GM04504 (cell line): ENCODE results near the gene PLD5.
"Not testable (repeated sequence)": the region's sequence is repeated elsewhere in the genome, so short reads cannot be mapped to it uniquely, and the experiment has no call there.

Experiments used
- DNase-seq: peaks from one replicate; pipeline ENCODE4 v3.0.0-alpha.2; 2012; ENCODE audit warnings: low read depth

The PLD5 gene

GRCh38 chr1:242058181-242058580, 466.3 kb downstream of the PLD5 start:
- not testable (repeated sequence) for DNase-seq

DNA sequence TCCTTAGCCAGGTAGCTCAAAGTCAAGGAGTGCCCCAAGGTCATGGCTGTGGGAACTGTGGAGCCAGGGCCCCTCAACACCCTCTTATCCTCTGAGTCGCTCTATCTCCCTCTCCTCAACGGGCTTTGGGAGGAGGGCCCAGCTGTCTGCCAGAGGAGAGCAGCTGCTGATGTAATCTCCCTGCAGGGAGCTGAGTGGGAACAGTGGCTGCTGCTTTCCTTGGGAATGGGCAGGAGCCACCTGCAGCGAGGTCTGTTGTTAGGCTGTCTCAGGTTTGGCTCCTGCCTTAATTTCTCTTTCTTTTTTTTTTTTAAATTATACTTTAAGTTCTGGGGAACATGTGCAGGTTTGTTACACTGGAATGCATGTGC, 466.8 kb downstream of the PLD5 start:
- DNase-seq = no peak

DNA sequence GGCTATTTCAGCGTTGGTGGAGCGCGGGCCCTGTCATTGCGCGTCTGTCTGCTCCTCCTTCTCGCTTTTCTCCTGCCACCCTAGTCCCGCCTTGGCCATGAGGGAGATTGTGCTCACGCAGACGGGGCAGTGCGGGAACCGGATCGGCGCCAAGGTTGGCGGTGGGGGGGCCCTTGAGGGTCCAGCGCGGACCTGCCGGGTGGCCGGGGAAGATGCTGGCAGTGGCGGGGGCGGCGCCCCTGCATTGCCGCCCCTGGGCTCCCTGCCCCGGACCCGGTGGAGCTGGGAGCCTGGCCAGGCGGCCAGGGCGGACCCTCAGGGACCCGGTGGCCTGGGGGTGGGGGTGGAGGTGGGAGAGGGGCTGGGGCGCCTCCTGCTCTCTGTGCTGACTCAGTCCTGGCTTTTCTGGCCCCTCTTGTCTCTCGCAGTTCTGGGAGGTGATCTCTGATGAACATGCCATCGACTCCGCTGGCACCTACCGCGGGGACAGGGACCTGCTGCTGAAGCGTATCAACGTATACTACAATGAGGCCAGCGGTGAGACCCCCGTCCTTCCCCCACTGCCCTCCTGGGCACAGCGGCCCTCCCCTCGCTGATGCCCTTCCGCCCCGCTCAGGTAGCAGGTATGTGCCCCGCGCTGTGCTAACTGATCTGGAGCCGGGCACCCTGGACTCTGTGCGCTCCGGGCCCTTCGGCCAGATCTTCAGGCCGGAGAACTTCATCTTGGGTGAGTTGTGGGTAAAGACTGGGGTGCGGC, 467.3 kb downstream of the PLD5 start:
- DNase-seq = no peak

- DNase-seq = no peak
Measured at GRCh38 chr1:242055749-242056320, 468.7 kb downstream of the PLD5 start.

DNA sequence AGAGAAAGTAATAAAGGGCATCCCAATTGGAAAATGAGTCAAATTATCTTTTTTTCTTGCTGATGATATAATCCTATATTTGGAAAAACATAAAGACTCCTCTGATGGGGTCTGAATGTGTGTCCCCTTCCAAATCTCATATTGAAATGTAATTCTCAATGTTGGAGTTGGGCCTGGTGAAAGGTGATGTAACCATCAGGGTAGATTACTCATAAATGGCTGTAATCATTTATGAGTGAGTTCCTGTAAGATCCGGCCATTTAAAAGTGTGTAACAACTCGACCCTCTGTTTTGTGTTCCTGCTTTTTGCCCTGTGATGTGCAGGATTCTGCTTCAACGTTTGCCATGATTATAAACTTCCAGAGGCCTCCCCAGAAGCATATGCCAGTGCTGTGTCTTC, 481.3 kb downstream of the PLD5 start:
- DNase-seq = no peak

DNA sequence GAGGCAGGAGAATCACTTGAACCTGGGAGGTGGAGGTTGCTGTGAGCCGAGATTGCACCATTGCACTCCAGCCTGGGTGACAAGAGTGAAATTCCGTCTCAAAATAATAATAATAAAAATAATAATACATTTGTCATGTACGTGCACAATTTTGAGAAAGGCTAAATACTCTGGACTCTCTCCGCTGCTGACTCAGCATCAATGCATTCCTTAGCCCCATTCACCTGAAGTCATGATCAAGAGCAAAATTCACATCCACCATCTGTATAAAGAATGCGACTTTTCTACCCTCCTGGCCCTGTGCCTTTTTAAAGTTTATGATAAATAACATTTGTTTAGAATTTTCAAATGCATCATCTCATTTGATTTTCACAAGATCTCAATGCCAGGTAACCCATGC, 490.1 kb downstream of the PLD5 start:
- DNase-seq = no peak

GRCh38 chr1:242033447-242033846, 491.1 kb downstream of the PLD5 start:
- DNase-seq = no peak
